ENCODE measurements around the gene ST14. TPM values are rescaled to one million over a fixed set of nuclear protein-coding genes. Genes with fewer than 3 reads are reported as not detected.
A peak's percentile ranks its signal among the peaks of the same experiment; 100 is the strongest.

Gene ST14
- total RNA-seq, 4 donors from 2014 or later: 335 to 641 (median 446) TPM

- Histone ChIP-seq H3K4me1 (peaks cover 8 to 61% (median 31%) of the 10 kb centered on the region in 4 donors), H3K27ac (peak overlapping the region; percentile 83 to 93 (median 88)), H3K4me3 (no peak overlapping the region), H3K27me3 (no peaks in the 10 kb centered on the region), H3K36me3 (no peaks in the 10 kb centered on the region), H3K9me3 (no peaks in the 10 kb centered on the region)
- no peak for TF ChIP-seq POLR2AphosphoS5 (IDR thresholded peaks at IDR 0.05)
- TF ChIP-seq POLR2A (IDR thresholded peaks at IDR 0.05): no peak
- no peak for TF ChIP-seq EP300 (IDR thresholded peaks at IDR 0.05; ENCODE audit: low read depth)
- TF ChIP-seq, protein P1, sequence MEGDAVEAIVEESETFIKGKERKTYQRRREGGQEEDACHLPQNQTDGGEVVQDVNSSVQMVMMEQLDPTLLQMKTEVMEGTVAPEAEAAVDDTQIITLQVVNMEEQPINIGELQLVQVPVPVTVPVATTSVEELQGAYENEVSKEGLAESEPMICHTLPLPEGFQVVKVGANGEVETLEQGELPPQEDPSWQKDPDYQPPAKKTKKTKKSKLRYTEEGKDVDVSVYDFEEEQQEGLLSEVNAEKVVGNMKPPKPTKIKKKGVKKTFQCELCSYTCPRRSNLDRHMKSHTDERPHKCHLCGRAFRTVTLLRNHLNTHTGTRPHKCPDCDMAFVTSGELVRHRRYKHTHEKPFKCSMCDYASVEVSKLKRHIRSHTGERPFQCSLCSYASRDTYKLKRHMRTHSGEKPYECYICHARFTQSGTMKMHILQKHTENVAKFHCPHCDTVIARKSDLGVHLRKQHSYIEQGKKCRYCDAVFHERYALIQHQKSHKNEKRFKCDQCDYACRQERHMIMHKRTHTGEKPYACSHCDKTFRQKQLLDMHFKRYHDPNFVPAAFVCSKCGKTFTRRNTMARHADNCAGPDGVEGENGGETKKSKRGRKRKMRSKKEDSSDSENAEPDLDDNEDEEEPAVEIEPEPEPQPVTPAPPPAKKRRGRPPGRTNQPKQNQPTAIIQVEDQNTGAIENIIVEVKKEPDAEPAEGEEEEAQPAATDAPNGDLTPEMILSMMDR (IDR thresholded peaks at IDR 0.05): no peak
- WGBS, 2 donors (ENCODE audit: low coverage in 1 of 2): 87% methylated on average over 14 of the region's 14 CpGs; no CpG with 5 or more reads in 1 of the 2 donors
- in situ Hi-C loops (cut with MboI; ENCODE audit: low pct_ligation_motif_present in 1 of 4, low pct_unique_long_range_greater_than_20kb in 1 of 4, low sequenced_read_pairs in 3 of 4): no loop called here
- DNase-seq: no peak
- intact Hi-C loops (cut with DNase I; ENCODE audit: low total_unique reads): no loop called here
These were observed 28.5 kb downstream of the ST14 start for GRCh38 chr11:130188047-130188446.

- 76 to 85% methylated on average over 3 to 17 of the region's 19 CpGs for WGBS, 2 donors (ENCODE audit: low coverage in 1 of 2)
- intact Hi-C loops (cut with DNase I; ENCODE audit: low total_unique reads): no loop called here
- H3K36me3 ChIP-seq: no peaks in the 10 kb centered on the region
- H3K4me3 ChIP-seq: no peak overlapping the region
- in situ Hi-C loops (cut with MboI; ENCODE audit: low pct_ligation_motif_present in 1 of 4, low pct_unique_long_range_greater_than_20kb in 1 of 4, low sequenced_read_pairs in 3 of 4): no loop called here
- H3K27me3 ChIP-seq: no peaks in the 10 kb centered on the region
- no peak for DNase-seq
- TF ChIP-seq POLR2A (IDR thresholded peaks at IDR 0.05): no peak
- TF ChIP-seq, protein P1 (IDR thresholded peaks at IDR 0.05): no peak
- no peak for TF ChIP-seq POLR2AphosphoS5 (IDR thresholded peaks at IDR 0.05)
- TF ChIP-seq EP300 (IDR thresholded peaks at IDR 0.05; ENCODE audit: low read depth): no peak
- peaks cover 8 to 54% (median 31%) of the 10 kb centered on the region in 4 donors for H3K4me1 ChIP-seq
- no peaks in the 10 kb centered on the region for H3K9me3 ChIP-seq
- H3K27ac ChIP-seq: peak overlapping the region; percentile 83 to 93 (median 88)
These were observed 29.2 kb downstream of the ST14 start for GRCh38 chr11:130188585-130189347.

DNA sequence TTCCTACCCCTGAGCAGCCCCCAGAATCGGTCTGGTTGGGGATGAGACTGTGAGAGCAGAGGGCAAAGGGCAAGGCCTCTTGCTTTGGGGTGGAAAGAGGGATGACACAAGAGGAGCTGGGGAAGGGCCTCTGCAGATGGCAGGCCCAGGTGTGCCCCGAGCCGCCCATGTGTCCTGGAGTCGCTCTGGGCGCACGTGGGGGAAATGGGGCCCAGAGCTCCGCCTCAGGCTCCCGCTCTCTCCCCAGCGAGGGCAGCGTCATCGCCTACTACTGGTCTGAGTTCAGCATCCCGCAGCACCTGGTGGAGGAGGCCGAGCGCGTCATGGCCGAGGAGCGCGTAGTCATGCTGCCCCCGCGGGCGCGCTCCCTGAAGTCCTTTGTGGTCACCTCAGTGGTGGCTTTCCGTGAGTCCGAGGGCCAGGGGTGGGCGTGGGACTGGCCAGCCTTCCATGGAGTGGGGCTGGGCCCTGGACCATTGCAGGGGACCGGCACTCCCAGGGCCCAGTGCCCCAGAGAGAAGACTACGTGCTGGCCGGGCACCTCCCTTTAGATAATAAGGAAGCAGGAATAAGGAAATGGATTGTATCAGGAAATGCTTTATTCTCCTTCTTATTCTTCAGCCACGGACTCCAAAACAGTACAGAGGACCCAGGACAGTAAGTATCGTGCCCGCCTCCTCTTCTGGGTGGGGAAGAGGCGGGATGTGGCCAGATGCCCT, 30.1 kb downstream of the ST14 start:
- H3K36me3 ChIP-seq: peaks cover 0 to 8% (median 0%) of the 10 kb centered on the region in 4 donors
- in situ Hi-C loops (cut with MboI; ENCODE audit: low pct_ligation_motif_present in 1 of 4, low pct_unique_long_range_greater_than_20kb in 1 of 4, low sequenced_read_pairs in 3 of 4) (no loop called here), intact Hi-C loops (cut with DNase I; ENCODE audit: low total_unique reads) (no loop called here)

More for the DNA sequence above, 30.1 kb downstream of the ST14 start:
- WGBS, 2 donors (ENCODE audit: low coverage in 1 of 2): 50 to 58% methylated on average over 2 to 32 of the region's 32 CpGs
- peak overlapping the region; percentile 83 to 93 (median 88) for H3K27ac ChIP-seq
- TF ChIP-seq, protein P1 (IDR thresholded peaks at IDR 0.05): no peak
- TF ChIP-seq POLR2AphosphoS5 (IDR thresholded peaks at IDR 0.05) (peak in 2 of 3 donors; percentile 55 to 63), POLR2A (IDR thresholded peaks at IDR 0.05) (peak; percentile 65)
- peak; percentile 81 for DNase-seq
- H3K9me3 ChIP-seq: no peaks in the 10 kb centered on the region
- H3K4me1 ChIP-seq: peaks cover 8 to 50% (median 31%) of the 10 kb centered on the region in 4 donors
- peak overlapping the region in 1 of 4 donors; percentile 10 for H3K4me3 ChIP-seq
- H3K27me3 ChIP-seq: no peaks in the 10 kb centered on the region
